Epithelial cell of esophagus (primary cell): ENCODE results near the gene CCL23.
"Not testable (repeated sequence)": the region's sequence is repeated elsewhere in the genome, so short reads cannot be mapped to it uniquely, and the experiment has no call there.

ENCODE experiments used
- DNase-seq: peaks from one replicate; pipeline ENCODE4 v3.0.0; 2010; ENCODE audit warnings: low read depth
- H3K4me3 ChIP-seq: 2 replicates; pipeline ENCODE4 v1.5.1; 2011; ENCODE audit warnings: mild to moderate bottlenecking, low read length, control low read depth
- CTCF ChIP-seq: IDR thresholded peaks from 2 replicates; pipeline ENCODE4 v1.5.1; 2011; ENCODE audit warnings: low read depth, mild to moderate bottlenecking, low read length, control low read depth, inconsistent platforms; ENCODE audit not compliant: insufficient read depth; ENCODE audit errors: missing control alignments

Gene CCL23

DNA sequence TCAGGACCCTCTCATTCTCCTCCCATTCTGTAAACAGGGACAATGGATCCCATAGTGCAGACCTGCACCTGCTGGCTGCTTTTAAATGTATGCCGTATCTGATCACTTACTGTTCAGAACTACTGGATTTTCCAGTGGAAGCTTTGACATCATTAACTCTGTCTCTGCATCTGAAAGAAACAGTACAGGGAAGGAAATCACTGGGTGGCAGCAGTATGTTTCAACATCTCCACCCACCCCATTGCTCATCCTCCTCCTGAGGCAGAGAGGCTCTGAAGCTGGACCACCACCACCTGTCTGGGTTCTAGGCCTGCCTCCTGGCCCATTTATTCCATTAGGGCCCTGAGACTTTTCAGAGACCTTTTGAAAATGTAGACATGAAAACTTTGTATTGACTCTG lies 19.0 kb downstream of the CCL23 start:
- no peak overlapping the region for H3K4me3 ChIP-seq
- no peak for TF ChIP-seq CTCF
- DNase-seq = no peak

- TF ChIP-seq CTCF = no peak
- H3K4me3 ChIP-seq = no peak overlapping the region
- no peak for DNase-seq
These were observed 19.7 kb downstream of the CCL23 start for GRCh38 chr17:35998018-35998545.

DNA sequence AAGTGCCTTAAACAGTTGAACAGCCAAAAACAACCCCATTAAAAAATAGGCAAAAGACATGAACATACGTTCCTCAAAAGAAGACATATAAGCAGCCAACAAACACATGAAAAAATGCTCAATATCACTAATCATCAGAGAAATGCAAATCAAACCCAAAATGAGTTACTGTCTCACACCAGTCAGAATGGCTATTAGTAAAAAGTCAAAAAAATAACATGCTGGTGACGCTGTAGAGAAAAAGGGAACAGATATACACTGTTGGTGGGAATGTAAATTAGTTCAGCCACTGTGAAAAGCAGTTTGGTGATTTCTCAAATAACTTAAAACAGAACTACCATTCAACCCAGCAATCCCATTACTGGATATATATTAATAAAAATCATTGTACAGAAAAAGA lies 22.4 kb downstream of the CCL23 start:
- DNase-seq, H3K4me3 ChIP-seq: not testable (repeated sequence)

DNA sequence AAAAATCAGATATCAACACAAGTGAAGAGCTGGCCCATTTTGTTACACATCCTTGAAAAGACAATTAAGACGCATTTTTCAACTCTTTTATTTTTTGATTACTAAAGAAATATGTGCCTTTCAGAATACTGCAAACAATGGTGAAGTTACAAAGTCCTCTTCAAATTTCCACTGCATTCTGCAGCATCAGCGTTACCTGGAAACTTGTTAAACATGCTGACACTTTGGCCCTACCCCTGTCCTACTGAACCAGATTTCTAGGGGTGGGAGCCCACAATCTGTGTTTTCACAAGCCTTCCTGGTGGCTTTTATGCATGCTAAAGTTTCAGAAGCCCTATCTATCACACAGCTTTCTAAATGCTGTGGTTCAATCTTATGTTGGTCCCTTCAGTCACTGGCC lies 26.7 kb downstream of the CCL23 start:
- no peak for TF ChIP-seq CTCF
- no peak for DNase-seq
- no peak overlapping the region for H3K4me3 ChIP-seq

GRCh38 chr17:35988164-35988563 lies 29.6 kb downstream of the CCL23 start:
- no peak for TF ChIP-seq CTCF
- H3K4me3 ChIP-seq = no peak overlapping the region
- no peak for DNase-seq

DNA sequence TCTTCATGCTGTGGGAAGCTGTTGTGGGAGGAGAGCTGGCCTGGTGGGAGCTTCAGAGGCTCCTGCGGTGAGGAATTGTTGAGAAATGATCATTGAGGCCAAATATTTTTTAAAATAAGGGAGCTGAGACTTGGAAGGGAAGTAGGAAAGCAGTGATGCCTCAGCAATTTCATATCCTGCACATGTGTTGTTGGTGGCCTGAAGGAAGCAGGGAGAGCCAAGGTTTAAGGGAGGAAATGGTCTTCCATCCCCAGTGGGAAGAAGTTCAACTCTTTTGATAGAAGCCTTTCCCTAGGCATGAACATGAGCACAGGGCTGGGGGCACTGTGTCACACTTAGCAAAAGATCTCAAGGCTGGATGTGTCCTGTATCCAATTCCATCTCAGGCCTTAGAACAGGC lies 31.1 kb downstream of the CCL23 start, which contains the start of gene CCL14:
TSS of gene CCL14 (minus strand) at position 87 of the 400 bp plus-strand sequence. CDS start at position 7, 80 bp downstream.
- no peak within 1 kb of the TSS for H3K4me3 ChIP-seq
- TF ChIP-seq CTCF = no peak
- DNase-seq = no peak

DNA sequence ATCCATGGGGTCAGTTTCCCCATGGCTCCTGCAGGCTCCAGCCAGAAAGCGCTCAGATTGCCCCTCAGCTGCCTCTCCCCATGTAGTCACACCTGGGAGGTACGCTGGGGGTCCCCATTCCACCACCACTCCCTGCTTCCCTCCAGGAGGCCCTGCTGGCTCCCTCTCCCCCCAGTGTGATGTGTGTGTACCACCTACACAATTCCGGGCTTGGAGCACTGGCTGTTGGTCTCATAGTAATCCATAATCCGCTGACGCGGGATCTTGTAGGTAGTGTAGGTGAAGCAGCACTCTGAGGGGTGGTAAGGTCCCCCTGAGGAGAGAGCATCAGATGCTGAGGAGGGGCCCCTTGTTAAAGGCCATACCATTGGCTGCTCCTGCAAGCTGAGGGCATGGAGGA lies 33.6 kb downstream of the CCL23 start:
- H3K4me3 ChIP-seq = no peak overlapping the region
- no peak for DNase-seq
- TF ChIP-seq CTCF = no peak
